ENCODE measurements around the gene ABCA7.
A peak's percentile ranks its signal among the peaks of the same experiment; 100 is the strongest.

The ABCA7 gene

DNA sequence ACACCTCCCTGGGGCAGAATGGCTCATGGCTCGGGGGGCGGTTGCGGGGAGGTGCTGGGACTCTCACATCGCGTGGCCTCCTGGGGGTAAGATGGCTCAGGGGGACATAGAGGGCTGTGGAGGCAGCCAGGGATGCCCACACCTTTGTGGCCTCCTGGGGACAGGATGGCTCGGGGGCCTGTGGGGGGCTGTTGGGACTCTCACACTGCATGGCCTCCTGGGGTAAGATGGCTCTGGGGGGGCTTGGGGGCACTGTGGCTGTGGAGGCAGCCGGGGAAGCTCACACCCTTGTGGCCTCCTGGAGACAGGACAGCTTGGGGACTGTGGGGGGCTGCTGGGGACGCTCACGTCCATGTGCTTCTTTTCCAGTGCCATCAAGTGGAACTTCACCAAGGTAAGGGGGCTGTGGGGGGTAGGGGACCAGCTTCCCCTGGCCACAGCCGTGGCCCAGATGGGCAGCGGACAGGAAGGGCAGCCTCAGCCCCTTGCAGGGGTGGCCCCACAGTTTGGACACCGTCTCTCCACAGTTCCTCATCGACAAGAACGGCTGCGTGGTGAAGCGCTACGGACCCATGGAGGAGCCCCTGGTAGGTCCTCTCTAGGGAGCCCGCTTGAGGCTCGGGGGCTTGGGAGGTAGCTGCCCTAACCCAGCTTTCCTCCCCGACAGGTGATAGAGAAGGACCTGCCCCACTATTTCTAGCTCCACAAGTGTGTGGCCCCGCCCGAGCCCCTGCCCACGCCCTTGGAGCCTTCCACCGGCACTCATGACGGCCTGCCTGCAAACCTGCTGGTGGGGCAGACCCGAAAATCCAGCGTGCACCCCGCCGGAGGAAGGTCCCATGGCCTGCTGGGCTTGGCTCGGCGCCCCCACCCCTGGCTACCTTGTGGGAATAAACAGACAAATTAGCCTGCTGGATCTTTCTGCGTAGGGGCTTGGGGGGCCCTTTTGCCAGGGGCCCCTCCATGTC is 66.2 kb downstream of the ABCA7 start:
- 95 to 98% methylated on average over 20 to 27 of the region's 32 CpGs for WGBS, 2 experiments (ENCODE audit: insufficient coverage in 2 of 2)
- H3K4me1 ChIP-seq (ENCODE audit: control insufficient read depth, insufficient read depth, low read length, poor library complexity, severe bottlenecking), result peaks cover 23% of the 10 kb centered on the region
- no peaks in the 10 kb centered on the region for H3K9me3 ChIP-seq (ENCODE audit: control insufficient read depth, low read length)
- H3K4me3 ChIP-seq (ENCODE audit: extremely low read depth, insufficient read depth, low read length, poor library complexity, severe bottlenecking), result no peak overlapping the region
- H3K27ac ChIP-seq (ENCODE audit: low read depth, low read length, severe bottlenecking), result no peak overlapping the region
- H3K36me3 ChIP-seq (ENCODE audit: control insufficient read depth, insufficient read depth, low read length), result peaks cover 29% of the 10 kb centered on the region

DNA sequence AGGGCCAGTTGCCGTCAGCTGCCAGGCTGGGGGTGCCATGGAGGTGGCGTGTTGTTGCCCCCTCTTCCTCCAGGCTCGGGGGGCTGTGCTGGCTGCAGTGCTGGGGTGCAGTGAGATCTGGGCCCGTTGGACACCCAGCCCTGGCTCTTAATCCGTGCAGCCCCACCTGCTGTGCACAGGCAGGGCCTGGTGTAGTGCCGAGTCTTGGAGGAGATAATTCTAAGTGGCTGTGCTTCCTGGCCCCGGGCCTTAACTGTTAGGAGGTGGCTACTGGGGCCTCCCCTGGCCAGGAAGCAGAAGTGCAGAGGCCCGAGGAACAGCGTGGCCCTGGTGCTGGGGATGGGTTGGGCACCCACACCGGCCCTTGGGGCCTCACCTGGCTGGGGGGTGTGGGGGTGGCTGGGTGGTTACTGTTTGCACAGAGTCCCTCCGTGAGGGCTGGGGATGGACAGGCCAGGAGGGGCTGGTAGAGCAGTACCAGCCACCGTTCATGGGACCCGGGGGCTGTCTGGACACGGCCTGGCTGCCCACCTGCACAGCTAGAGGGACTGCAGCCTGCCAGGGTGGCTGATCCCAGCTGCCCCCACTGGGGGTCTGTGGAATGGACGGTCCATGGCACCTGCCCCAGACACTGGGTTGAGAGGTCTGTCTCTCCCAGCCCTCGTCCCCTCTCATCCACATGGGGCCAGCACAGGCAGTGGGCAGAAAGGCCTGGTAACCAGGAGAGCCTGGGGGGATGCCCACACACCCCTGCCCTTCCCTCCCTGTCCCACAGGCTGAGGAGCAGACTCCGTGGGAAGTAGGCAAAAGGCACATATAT is 67.1 kb downstream of the ABCA7 start:
- peaks cover 19% of the 10 kb centered on the region for H3K4me1 ChIP-seq (ENCODE audit: control insufficient read depth, insufficient read depth, low read length, poor library complexity, severe bottlenecking)
- no peak overlapping the region for H3K4me3 ChIP-seq (ENCODE audit: extremely low read depth, insufficient read depth, low read length, poor library complexity, severe bottlenecking)
- 84 to 86% methylated on average over 12 to 14 of the region's 17 CpGs for WGBS, 2 experiments (ENCODE audit: insufficient coverage in 2 of 2)
- H3K27ac ChIP-seq (ENCODE audit: low read depth, low read length, severe bottlenecking), result peak overlapping the region; percentile 16
- peaks cover 33% of the 10 kb centered on the region for H3K36me3 ChIP-seq (ENCODE audit: control insufficient read depth, insufficient read depth, low read length)
- H3K9me3 ChIP-seq (ENCODE audit: control insufficient read depth, low read length), result no peaks in the 10 kb centered on the region

DNA sequence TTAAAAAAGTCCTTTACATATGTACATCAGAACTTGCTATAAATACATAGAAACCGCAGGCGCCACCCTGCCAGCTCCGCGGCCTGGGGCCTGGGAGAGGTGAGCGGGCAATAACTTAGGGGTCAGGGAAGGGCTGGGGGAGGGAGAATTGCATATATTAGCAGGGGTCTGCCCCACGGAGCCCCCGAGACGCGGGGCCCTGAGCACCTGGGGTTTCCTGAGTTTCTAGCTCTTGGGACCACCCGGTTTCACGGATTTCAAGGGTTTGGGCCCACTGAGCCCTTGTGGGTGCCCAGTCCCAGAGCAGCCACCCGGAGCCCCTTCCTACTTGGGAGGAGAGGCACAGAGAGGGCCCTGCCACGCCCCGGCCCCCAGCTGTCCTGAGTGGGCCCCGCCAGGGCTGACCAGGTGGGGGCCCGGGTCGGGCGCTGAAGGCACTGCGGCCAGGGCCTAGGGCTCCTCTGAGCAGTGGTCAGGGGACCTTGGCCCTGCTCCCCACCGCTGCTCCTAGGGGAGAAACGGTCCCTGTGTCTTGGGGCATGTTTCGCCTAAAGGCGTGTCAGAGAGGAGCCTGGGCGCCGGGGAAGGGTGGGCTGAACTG is 67.9 kb downstream of the ABCA7 start:
- WGBS, 2 experiments (ENCODE audit: insufficient coverage in 2 of 2), result 94 to 95% methylated on average over 16 to 23 of the region's 25 CpGs
- Histone ChIP-seq H3K4me1 (ENCODE audit: control insufficient read depth, insufficient read depth, low read length, poor library complexity, severe bottlenecking) (peaks cover 15% of the 10 kb centered on the region), H3K4me3 (ENCODE audit: extremely low read depth, insufficient read depth, low read length, poor library complexity, severe bottlenecking) (no peak overlapping the region), H3K9me3 (ENCODE audit: control insufficient read depth, low read length) (no peaks in the 10 kb centered on the region), H3K27ac (ENCODE audit: low read depth, low read length, severe bottlenecking) (peak overlapping the region; percentile 16), H3K36me3 (ENCODE audit: control insufficient read depth, insufficient read depth, low read length) (peaks cover 40% of the 10 kb centered on the region)

DNA sequence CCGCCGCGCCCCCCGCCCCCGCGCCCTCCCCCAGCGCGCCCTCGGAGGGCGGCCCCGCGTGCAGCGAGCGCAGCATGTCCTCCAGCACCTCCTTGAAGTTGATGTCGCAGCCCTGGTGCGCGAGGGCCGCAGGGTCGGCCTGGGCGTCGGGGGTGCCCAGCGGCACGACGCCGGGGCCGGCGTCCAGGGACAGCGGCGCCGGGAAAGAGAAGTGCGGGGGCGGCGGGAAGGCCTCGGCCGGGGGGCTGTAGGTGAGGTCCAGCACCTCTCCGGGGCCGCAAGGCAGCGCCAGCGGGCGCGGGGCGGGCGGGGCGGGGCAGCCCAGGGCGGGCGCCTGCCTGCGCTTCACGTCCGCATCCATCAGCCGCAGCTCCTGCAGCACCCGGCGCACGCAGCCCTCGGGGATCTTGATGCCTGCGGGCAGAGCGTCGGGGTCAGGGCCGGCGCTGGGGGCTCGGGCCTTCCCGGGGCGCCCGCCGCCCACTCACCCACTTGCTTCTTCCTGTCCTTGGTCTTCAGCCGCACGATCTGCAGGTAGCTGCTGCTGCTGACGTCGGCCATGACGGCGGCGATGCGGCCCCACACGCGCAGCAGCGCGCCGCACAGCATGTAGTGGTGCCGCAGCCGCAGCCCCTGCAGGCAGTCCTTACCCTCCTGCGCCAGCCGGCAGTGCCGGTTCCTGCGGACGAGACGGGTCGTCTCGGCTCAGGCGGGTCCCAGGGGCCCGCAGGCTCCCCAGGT is 68.6 kb downstream of the ABCA7 start:
- whole genome bisulfite sequencing, 2 experiments (ENCODE audit: insufficient coverage in 2 of 2), result 95 to 98% methylated on average over 63 to 84 of the region's 89 CpGs
- peaks cover 12% of the 10 kb centered on the region for H3K4me1 ChIP-seq (ENCODE audit: control insufficient read depth, insufficient read depth, low read length, poor library complexity, severe bottlenecking)
- no peak overlapping the region for H3K4me3 ChIP-seq (ENCODE audit: extremely low read depth, insufficient read depth, low read length, poor library complexity, severe bottlenecking)
- peaks cover 43% of the 10 kb centered on the region for H3K36me3 ChIP-seq (ENCODE audit: control insufficient read depth, insufficient read depth, low read length)
- no peak overlapping the region for H3K27ac ChIP-seq (ENCODE audit: low read depth, low read length, severe bottlenecking)
- H3K9me3 ChIP-seq (ENCODE audit: control insufficient read depth, low read length), result no peaks in the 10 kb centered on the region

DNA sequence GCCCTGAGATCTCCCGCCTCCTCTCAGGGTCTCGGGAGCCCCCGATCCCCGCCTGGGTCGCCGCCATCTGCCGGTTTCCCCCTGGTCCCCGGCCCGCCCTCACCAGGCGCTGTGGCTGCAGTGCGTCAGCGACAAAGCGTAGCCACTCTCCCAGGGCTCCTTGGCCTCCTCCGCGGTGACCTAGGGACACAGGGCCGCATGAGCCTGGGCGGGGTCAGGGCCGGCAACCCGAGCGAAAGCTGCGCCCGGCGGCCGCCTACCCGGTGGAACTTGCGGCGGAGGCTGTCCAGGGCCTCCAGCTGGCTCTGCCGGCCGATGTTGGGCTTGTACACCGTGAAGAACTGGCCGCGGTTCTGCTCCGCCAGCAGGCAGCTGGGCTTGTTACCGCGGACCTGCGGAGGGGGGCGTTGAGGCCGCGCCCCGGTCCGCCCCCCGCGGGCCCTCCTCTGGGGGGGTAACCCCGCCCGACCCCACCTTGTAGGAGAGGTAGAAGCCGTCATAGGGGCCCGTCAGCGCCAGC is 69.2 kb downstream of the ABCA7 start:
- Histone ChIP-seq H3K4me1 (ENCODE audit: control insufficient read depth, insufficient read depth, low read length, poor library complexity, severe bottlenecking) (peaks cover 18% of the 10 kb centered on the region), H3K36me3 (ENCODE audit: control insufficient read depth, insufficient read depth, low read length) (peaks cover 46% of the 10 kb centered on the region), H3K4me3 (ENCODE audit: extremely low read depth, insufficient read depth, low read length, poor library complexity, severe bottlenecking) (no peak overlapping the region), H3K9me3 (ENCODE audit: control insufficient read depth, low read length) (no peaks in the 10 kb centered on the region), H3K27ac (ENCODE audit: low read depth, low read length, severe bottlenecking) (no peak overlapping the region)
- 95 to 97% methylated on average over 25 to 45 of the region's 48 CpGs for WGBS, 2 experiments (ENCODE audit: insufficient coverage in 2 of 2)

DNA sequence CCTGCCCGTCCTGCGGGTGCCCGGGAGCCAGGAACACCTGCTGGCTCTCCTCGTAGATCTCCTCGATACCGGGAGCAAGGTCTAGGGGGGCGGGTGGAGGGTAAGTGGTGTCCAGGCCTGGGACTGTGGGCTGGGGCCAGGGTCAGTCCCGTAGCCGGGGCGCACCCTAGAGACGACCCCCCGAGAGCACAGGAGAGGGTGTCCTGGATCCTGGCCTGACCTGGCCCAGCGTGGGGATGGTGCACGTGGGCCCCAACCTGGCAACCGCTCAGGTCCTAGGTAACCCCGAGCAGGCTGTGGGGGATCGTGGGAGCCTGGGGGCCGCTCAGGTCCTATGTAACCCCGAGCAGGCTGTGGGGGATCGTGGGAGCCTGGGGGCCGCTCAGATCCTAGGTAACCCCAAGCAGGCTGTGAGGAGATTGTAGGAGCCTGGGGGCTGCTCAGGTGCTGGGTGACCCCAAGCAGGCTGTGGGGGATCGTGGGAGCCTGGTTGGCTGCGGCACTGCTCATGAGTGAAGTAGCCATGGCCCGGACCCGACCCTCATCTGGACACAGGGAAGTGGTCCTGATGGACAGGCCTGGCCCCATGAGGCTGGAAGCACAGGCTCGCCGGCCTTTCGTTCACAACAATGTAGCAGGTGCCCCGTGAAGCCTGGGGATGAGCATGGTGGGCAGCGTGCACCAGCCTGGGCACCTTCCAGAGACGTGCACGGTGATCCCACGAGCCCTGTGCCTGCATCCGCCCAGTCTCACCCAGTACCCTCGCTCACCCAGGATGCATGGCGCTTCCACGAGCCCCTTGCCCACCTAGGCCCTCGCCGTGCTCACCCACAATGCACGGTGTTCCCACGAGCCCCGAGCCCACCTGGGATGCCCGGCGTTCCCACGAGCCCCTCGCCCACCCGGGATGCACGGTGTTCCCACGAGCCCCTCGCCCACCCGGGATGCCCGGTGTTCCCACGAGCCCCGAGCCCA is 70.1 kb downstream of the ABCA7 start:
- WGBS, 2 experiments (ENCODE audit: insufficient coverage in 2 of 2), result 96 to 97% methylated on average over 39 to 54 of the region's 54 CpGs
- Histone ChIP-seq H3K27ac (ENCODE audit: low read depth, low read length, severe bottlenecking) (no peak overlapping the region), H3K9me3 (ENCODE audit: control insufficient read depth, low read length) (no peaks in the 10 kb centered on the region), H3K4me3 (ENCODE audit: extremely low read depth, insufficient read depth, low read length, poor library complexity, severe bottlenecking) (no peak overlapping the region), H3K36me3 (ENCODE audit: control insufficient read depth, insufficient read depth, low read length) (peaks cover 50% of the 10 kb centered on the region), H3K4me1 (ENCODE audit: control insufficient read depth, insufficient read depth, low read length, poor library complexity, severe bottlenecking) (peaks cover 18% of the 10 kb centered on the region)

DNA sequence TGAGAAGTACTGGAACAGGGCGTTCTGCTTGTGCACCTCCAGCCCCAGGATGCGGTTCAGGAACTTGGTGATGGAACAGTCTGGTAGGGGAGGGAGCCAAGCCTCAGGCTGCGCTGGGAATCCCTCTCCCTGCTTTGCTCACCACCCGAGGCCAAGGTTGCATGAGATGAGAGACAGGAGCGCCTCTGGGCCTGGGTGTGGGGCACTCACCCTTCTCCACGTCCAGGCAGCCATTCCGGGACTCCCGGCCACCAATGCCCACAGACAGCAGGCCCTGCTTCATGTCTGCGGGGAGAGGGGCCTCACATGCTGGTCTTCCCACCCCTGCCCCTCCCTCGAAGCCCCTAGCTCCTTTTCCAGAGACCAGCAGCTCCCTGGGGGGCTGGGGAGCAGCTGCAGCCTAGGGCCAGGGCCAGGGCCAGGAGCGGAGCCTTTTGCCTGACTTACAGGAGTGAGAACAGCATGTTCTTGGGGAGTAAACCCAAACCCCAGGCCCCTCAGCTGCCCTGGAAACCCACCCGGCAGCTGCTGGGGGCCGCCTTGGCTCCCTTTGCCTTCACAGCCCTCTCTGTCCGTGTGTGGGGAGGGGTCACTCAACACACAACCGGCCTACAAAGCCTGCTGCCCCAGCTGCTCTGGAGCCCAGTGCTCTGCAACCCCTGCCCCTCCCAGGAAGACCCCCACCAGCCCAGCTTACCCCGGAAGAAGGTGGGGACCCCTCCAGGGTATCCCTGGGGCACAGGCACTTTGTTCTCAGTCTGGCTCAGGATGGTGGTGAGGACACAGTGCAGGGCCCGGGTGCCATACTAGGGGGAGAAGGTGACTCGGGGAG is 71.1 kb downstream of the ABCA7 start:
- H3K4me3 ChIP-seq (ENCODE audit: extremely low read depth, insufficient read depth, low read length, poor library complexity, severe bottlenecking), result no peak overlapping the region
- H3K9me3 ChIP-seq (ENCODE audit: control insufficient read depth, low read length), result no peaks in the 10 kb centered on the region
- H3K27ac ChIP-seq (ENCODE audit: low read depth, low read length, severe bottlenecking), result no peak overlapping the region
- 87 to 94% methylated on average over 12 to 15 of the region's 18 CpGs for WGBS, 2 experiments (ENCODE audit: insufficient coverage in 2 of 2)
- H3K36me3 ChIP-seq (ENCODE audit: control insufficient read depth, insufficient read depth, low read length), result peaks cover 46% of the 10 kb centered on the region
- peaks cover 14% of the 10 kb centered on the region for H3K4me1 ChIP-seq (ENCODE audit: control insufficient read depth, insufficient read depth, low read length, poor library complexity, severe bottlenecking)

DNA sequence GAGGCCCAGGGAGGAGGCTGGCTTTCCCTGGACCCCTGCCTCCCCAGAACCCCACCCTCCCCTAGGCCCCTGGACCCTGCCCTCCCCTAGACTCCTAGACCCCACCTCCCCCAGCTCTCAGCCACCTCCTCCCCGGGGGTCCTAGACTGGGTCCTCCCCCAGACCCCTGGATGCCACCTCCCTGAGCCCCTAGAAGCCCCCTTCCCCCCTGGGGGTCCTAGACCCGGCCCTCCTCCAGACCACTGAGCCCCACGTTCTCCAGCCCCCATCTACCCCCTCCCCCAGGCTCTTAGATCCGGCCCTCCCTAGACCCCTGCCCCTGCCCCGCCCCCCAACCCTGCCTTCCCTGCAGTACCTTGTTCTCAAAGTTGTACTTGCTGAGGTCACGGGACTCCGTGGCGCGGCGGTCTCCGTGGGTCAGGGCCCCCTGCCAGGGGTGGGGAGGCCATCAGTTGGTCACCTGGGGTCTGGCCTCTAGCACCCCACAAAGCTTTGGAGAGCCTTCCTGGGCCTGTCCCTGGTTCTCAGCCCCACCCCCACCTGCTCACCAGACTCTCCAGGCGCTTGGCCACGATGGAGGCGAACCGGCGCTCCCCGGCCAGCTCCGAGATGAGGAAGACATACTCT is 71.8 kb downstream of the ABCA7 start:
- H3K27ac ChIP-seq (ENCODE audit: low read depth, low read length, severe bottlenecking), result no peak overlapping the region
- peaks cover 10% of the 10 kb centered on the region for H3K4me1 ChIP-seq (ENCODE audit: control insufficient read depth, insufficient read depth, low read length, poor library complexity, severe bottlenecking)
- H3K36me3 ChIP-seq (ENCODE audit: control insufficient read depth, insufficient read depth, low read length), result peaks cover 44% of the 10 kb centered on the region
- no peaks in the 10 kb centered on the region for H3K9me3 ChIP-seq (ENCODE audit: control insufficient read depth, low read length)
- H3K4me3 ChIP-seq (ENCODE audit: extremely low read depth, insufficient read depth, low read length, poor library complexity, severe bottlenecking), result no peak overlapping the region
- 97 to 98% methylated on average over 10 to 14 of the region's 18 CpGs for WGBS, 2 experiments (ENCODE audit: insufficient coverage in 2 of 2)
